Parathyroid adenoma (tissue), 2 donors: ENCODE data around the gene RNF220.
"Not testable (repeated sequence)": the region's sequence is repeated elsewhere in the genome, so short reads cannot be mapped to it uniquely, and the experiment has no call there.

Experiments
- H2AFZ ChIP-seq: fragments of 300-600 bp; sonication (generic); one replicate; pipeline ENCODE4 v1.7.0; 2017; ENCODE audit warnings: antibody characterized with exemption, mild to moderate bottlenecking
- H3K27ac ChIP-seq: fragments of 300-600 bp; sonication (generic); one replicate; pipeline ENCODE4 v1.7.0; 2017
- H3K27me3 ChIP-seq: fragments of 300-600 bp; sonication (generic); one replicate; pipeline ENCODE4 v1.7.0; 2017; ENCODE audit warnings: low read length; ENCODE audit not compliant: control insufficient read depth, insufficient read depth
- H3K36me3 ChIP-seq: fragments of 300-600 bp; sonication (generic); one replicate; pipeline ENCODE4 v1.7.0; 2017; ENCODE audit warnings: low read length; ENCODE audit not compliant: control insufficient read depth, insufficient read depth
- H3K4me1 ChIP-seq: fragments of 300-600 bp; sonication (generic); one replicate; pipeline ENCODE4 v1.7.0; 2017; ENCODE audit warnings: control low read depth
- H3K4me2 ChIP-seq: fragments of 300-600 bp; sonication (generic); one replicate; pipeline ENCODE4 v1.7.0; 2017; ENCODE audit warnings: low read length
- H3K4me3 ChIP-seq: fragments of 300-600 bp; sonication (generic); one replicate; pipeline ENCODE4 v1.7.0; 2017; ENCODE audit warnings: low read depth, low read length
- H3K79me2 ChIP-seq: fragments of 300-600 bp; sonication (generic); one replicate; pipeline ENCODE4 v1.7.0; 2017; ENCODE audit warnings: control low read depth
- H3K9ac ChIP-seq: fragments of 300-600 bp; sonication (generic); one replicate; pipeline ENCODE4 v1.7.0; 2017; ENCODE audit warnings: mild to moderate bottlenecking
- H3K9me3 ChIP-seq: fragments of 300-600 bp; sonication (generic); one replicate; pipeline ENCODE4 v1.7.0; 2017; ENCODE audit warnings: low read length; ENCODE audit not compliant: control insufficient read depth
- CTCF ChIP-seq: fragments of 300-600 bp; sonication (generic); IDR thresholded peaks from one replicate; pipeline ENCODE4 v1.7.0; 2017; ENCODE audit warnings: antibody characterized with exemption, mild to moderate bottlenecking
- donor health status: primary hyperparathyroidism.

The RNF220 gene

GRCh38 chr1:44558883-44559282 lies 153.8 kb downstream of the RNF220 start:
- Histone ChIP-seq H3K9me3 (no peaks in the 10 kb centered on the region), H3K27me3 (no peaks in the 10 kb centered on the region), H3K36me3 (no peaks in the 10 kb centered on the region), H3K79me2 (no peaks in the 10 kb centered on the region), H3K9ac (no peak overlapping the region), H3K27ac (no peak overlapping the region), H3K4me2 (no peak overlapping the region), H2AFZ (no peak overlapping the region), H3K4me3 (no peak overlapping the region), H3K4me1 (no peaks in the 10 kb centered on the region)
- no peak for TF ChIP-seq CTCF

GRCh38 chr1:44559330-44559729 lies 154.3 kb downstream of the RNF220 start:
- no peak for TF ChIP-seq CTCF
- no peak overlapping the region for H3K4me2 ChIP-seq
- no peaks in the 10 kb centered on the region for H3K36me3 ChIP-seq
- no peaks in the 10 kb centered on the region for H3K9me3 ChIP-seq
- H2AFZ ChIP-seq, result no peak overlapping the region
- H3K27me3 ChIP-seq, result no peaks in the 10 kb centered on the region
- H3K9ac ChIP-seq, result no peak overlapping the region
- no peaks in the 10 kb centered on the region for H3K4me1 ChIP-seq
- H3K4me3 ChIP-seq, result no peak overlapping the region
- H3K79me2 ChIP-seq, result no peaks in the 10 kb centered on the region
- H3K27ac ChIP-seq, result no peak overlapping the region

GRCh38 chr1:44559913-44560312 lies 154.9 kb downstream of the RNF220 start:
- TF ChIP-seq CTCF, result no peak
- Histone ChIP-seq H3K9ac (no peak overlapping the region), H3K4me1 (no peaks in the 10 kb centered on the region), H3K9me3 (no peaks in the 10 kb centered on the region), H2AFZ (no peak overlapping the region), H3K36me3 (no peaks in the 10 kb centered on the region), H3K4me2 (no peak overlapping the region), H3K27me3 (no peaks in the 10 kb centered on the region), H3K79me2 (no peaks in the 10 kb centered on the region), H3K27ac (no peak overlapping the region), H3K4me3 (no peak overlapping the region)

GRCh38 chr1:44560696-44561095 lies 155.6 kb downstream of the RNF220 start:
- H3K9me3 ChIP-seq, H3K36me3 ChIP-seq, H3K4me2 ChIP-seq, H3K4me3 ChIP-seq, H3K9ac ChIP-seq, H3K4me1 ChIP-seq, H2AFZ ChIP-seq, H3K79me2 ChIP-seq, H3K27ac ChIP-seq, H3K27me3 ChIP-seq: not testable (repeated sequence)

- Histone ChIP-seq H3K9ac (no peak overlapping the region), H3K4me2 (no peak overlapping the region), H3K36me3 (no peaks in the 10 kb centered on the region), H2AFZ (no peak overlapping the region), H3K4me1 (no peaks in the 10 kb centered on the region), H3K9me3 (no peaks in the 10 kb centered on the region), H3K27me3 (no peaks in the 10 kb centered on the region), H3K79me2 (no peaks in the 10 kb centered on the region), H3K4me3 (no peak overlapping the region), H3K27ac (no peak overlapping the region)
- TF ChIP-seq CTCF, result no peak
These were observed 160.2 kb downstream of the RNF220 start for GRCh38 chr1:44565259-44565750.
